ENCODE measurements around the gene IFT80. TPM values are rescaled to one million over a fixed set of nuclear protein-coding genes. Genes with fewer than 3 reads are reported as not detected.

The IFT80 gene
- total RNA-seq, 1 experiment from 2014 or later = 20.2 TPM

GRCh38 chr3:160435747-160436146 lies 36.7 kb upstream of the IFT80 start:
- H3K27ac ChIP-seq (ENCODE audit: low read depth, low read length, poor library complexity, severe bottlenecking) = no peak overlapping the region
- TF ChIP-seq EZH2 (IDR thresholded peaks at IDR 0.05; ENCODE audit: borderline replicate concordance, low read depth, low read length, poor library complexity, severe bottlenecking) (no peak), CTCF (conservative IDR thresholded peaks at IDR 0.05; ENCODE audit: low read depth, low read length) (no peak)
- H3K9me3 ChIP-seq (ENCODE audit: low read depth, low read length, poor library complexity, severe bottlenecking) = no peaks in the 10 kb centered on the region
- CTCF ChIA-PET = no interaction called here
- BruUV-seq (replicated peaks) = no TSS peak
- POLR2A ChIA-PET (ENCODE audit: low non-redundant PET) = no interaction called here
- H3K27me3 ChIP-seq (replicated peaks; ENCODE audit: insufficient read depth, low read depth, low read length, poor library complexity) = no peaks in the 10 kb centered on the region
- intact Hi-C loops (cut with micrococcal nuclease; ENCODE audit: unreplicated experiment) = loop anchor here (10.0 kb wide), 1 partner anchor 989 kb away; no protein-coding TSS in a partner anchor
- no peak for DNase-seq (ENCODE audit: low spot score)
- peaks cover 73% of the 10 kb centered on the region for H3K36me3 ChIP-seq (ENCODE audit: insufficient read depth, low read length, poor library complexity, severe bottlenecking)
- no peak overlapping the region for H3K4me3 ChIP-seq (ENCODE audit: low read depth, low read length, poor library complexity, severe bottlenecking)
- peaks cover 2% of the 10 kb centered on the region for H3K4me1 ChIP-seq (ENCODE audit: insufficient read depth, low read length, poor library complexity, severe bottlenecking)

- Histone ChIP-seq H3K27ac (ENCODE audit: low read depth, low read length, poor library complexity, severe bottlenecking) (no peak overlapping the region), H3K4me3 (ENCODE audit: low read depth, low read length, poor library complexity, severe bottlenecking) (no peak overlapping the region), H3K36me3 (ENCODE audit: insufficient read depth, low read length, poor library complexity, severe bottlenecking) (peaks cover 79% of the 10 kb centered on the region), H3K4me1 (ENCODE audit: insufficient read depth, low read length, poor library complexity, severe bottlenecking) (no peaks in the 10 kb centered on the region), H3K27me3 (replicated peaks; ENCODE audit: insufficient read depth, low read depth, low read length, poor library complexity) (no peaks in the 10 kb centered on the region), H3K9me3 (ENCODE audit: low read depth, low read length, poor library complexity, severe bottlenecking) (no peaks in the 10 kb centered on the region)
- POLR2A ChIA-PET (ENCODE audit: low non-redundant PET) = interaction anchor here (0.5 to 0.7 kb wide), 2 partner anchors 26 to 128 kb away, joined by 5 to 12 read pairs; no protein-coding TSS in a partner anchor
- intact Hi-C loops (cut with micrococcal nuclease; ENCODE audit: unreplicated experiment) = loop anchor here (10.0 kb wide), 1 partner anchor 990 kb away; no protein-coding TSS in a partner anchor
- TF ChIP-seq CTCF (conservative IDR thresholded peaks at IDR 0.05; ENCODE audit: low read depth, low read length) = no peak
- no peak for TF ChIP-seq EZH2 (IDR thresholded peaks at IDR 0.05; ENCODE audit: borderline replicate concordance, low read depth, low read length, poor library complexity, severe bottlenecking)
- no TSS peak for BruUV-seq (replicated peaks)
- no peak for DNase-seq (ENCODE audit: low spot score)
- CTCF ChIA-PET = no interaction called here
Measured at GRCh38 chr3:160435095-160435494, 36.1 kb upstream of the IFT80 start.

- BruUV-seq (replicated peaks) = no TSS peak
- intact Hi-C loops (cut with micrococcal nuclease; ENCODE audit: unreplicated experiment) = loop anchor here (10.0 kb wide), 1 partner anchor 991 kb away; no protein-coding TSS in a partner anchor
- no peaks in the 10 kb centered on the region for H3K4me1 ChIP-seq (ENCODE audit: insufficient read depth, low read length, poor library complexity, severe bottlenecking)
- no peak overlapping the region for H3K4me3 ChIP-seq (ENCODE audit: low read depth, low read length, poor library complexity, severe bottlenecking)
- ChIA-PET POLR2A (ENCODE audit: low non-redundant PET) (interaction anchor here (0.6 kb wide), 1 partner anchor 56 kb away, joined by 10 read pairs; no protein-coding TSS in a partner anchor), CTCF (no interaction called here)
- DNase-seq (ENCODE audit: low spot score) = no peak
- TF ChIP-seq EZH2 (IDR thresholded peaks at IDR 0.05; ENCODE audit: borderline replicate concordance, low read depth, low read length, poor library complexity, severe bottlenecking) (no peak), CTCF (conservative IDR thresholded peaks at IDR 0.05; ENCODE audit: low read depth, low read length) (no peak)
- peaks cover 90% of the 10 kb centered on the region for H3K36me3 ChIP-seq (ENCODE audit: insufficient read depth, low read length, poor library complexity, severe bottlenecking)
- no peaks in the 10 kb centered on the region for H3K9me3 ChIP-seq (ENCODE audit: low read depth, low read length, poor library complexity, severe bottlenecking)
- no peaks in the 10 kb centered on the region for H3K27me3 ChIP-seq (replicated peaks; ENCODE audit: insufficient read depth, low read depth, low read length, poor library complexity)
- no peak overlapping the region for H3K27ac ChIP-seq (ENCODE audit: low read depth, low read length, poor library complexity, severe bottlenecking)
Measured at GRCh38 chr3:160434071-160434470, 35.0 kb upstream of the IFT80 start.

Data from A673 (cell line).